Panc1 (cell line): ENCODE data around the gene C6orf118. TPM values are rescaled to one million over a fixed set of nuclear protein-coding genes. Genes with fewer than 3 reads are reported as not detected.

Experiments
- ATAC-seq: fragments of 200-7000 bp; cut with Tn5 transposase; 2 replicates; pipeline ENCODE4 v1.9.1; 2020; ENCODE audit warnings: mild to moderate bottlenecking, moderate library complexity
- BruUV-seq: library from RNA; stranded (reverse); fragments of 400-500 nt; replicated peaks from 2 replicates; lab custom pipeline; 2021; lab: Mats Ljungman, UMichigan
- CTCF ChIA-PET: fragments of 300-600 bp; sonication (Branson Sonifier 250); formaldehyde crosslinking; loops from one replicate; lab custom pipeline; 2022; ENCODE audit warnings: antibody characterized with exemption; lab: Charles Lee
- POLR2A ChIA-PET: fragments of 300-600 bp; sonication (Branson Sonifier 250); formaldehyde crosslinking; loops from one replicate; lab custom pipeline; 2022; ENCODE audit warnings: antibody characterized with exemption; lab: Charles Lee
- DNase-seq: peaks from one replicate; pipeline ENCODE4 v3.0.0-alpha.2; 2010; ENCODE audit warnings: low read depth, low spot score
- H3K27ac ChIP-seq: 2 replicates; pipeline ENCODE4 v1.5.1; 2011; ENCODE audit warnings: mild to moderate bottlenecking, low read length, inconsistent platforms
- H3K27me3 ChIP-seq: fragments of 200-500 bp; sonication (Bioruptor generic); 2 replicates; pipeline ENCODE4 v1.6.0; 2014; ENCODE audit warnings: low read length, inconsistent platforms; ENCODE audit not compliant: control insufficient read depth, insufficient read depth
- H3K36me3 ChIP-seq: fragments of 200-500 bp; sonication (Bioruptor generic); 2 replicates; pipeline ENCODE4 v1.5.1; 2014; ENCODE audit warnings: inconsistent platforms, mild to moderate bottlenecking, low read length, moderate library complexity; ENCODE audit not compliant: control insufficient read depth, insufficient read depth
- H3K4me1 ChIP-seq: 2 replicates; pipeline ENCODE4 v1.5.1; 2011; ENCODE audit warnings: inconsistent platforms, mild to moderate bottlenecking, low read length, moderate library complexity; ENCODE audit not compliant: control insufficient read depth, insufficient read depth
- H3K4me3 ChIP-seq, 2 experiments: 2 replicates each; pipeline ENCODE4 v1.5.1; 2011 to 2012; ENCODE audit warnings: low read depth in 2 of 2, low read length in 2 of 2, mild to moderate bottlenecking in 2 of 2, inconsistent platforms in 1 of 2, moderate library complexity in 1 of 2
- H3K9me3 ChIP-seq: fragments of 200-500 bp; sonication (Bioruptor generic); 2 replicates; pipeline ENCODE4 v1.5.1; 2014; ENCODE audit warnings: low read depth, mild to moderate bottlenecking, inconsistent platforms, low read length, moderate library complexity; ENCODE audit not compliant: control insufficient read depth, insufficient read depth
- POLR2AphosphoS5 ChIP-seq: IDR thresholded peaks from 2 replicates; pipeline ENCODE4 v1.6.1; 2012; ENCODE audit warnings: mild to moderate bottlenecking, low read depth, low read length, moderate library complexity
- SIN3A ChIP-seq: IDR thresholded peaks from 2 replicates; pipeline ENCODE4 v1.6.1; 2012; ENCODE audit warnings: low read depth, mild to moderate bottlenecking, low read length, moderate library complexity, borderline replicate concordance; ENCODE audit not compliant: insufficient read depth
- TCF7L2 ChIP-seq: IDR thresholded peaks from 2 replicates; pipeline ENCODE4 v1.6.1; 2011; ENCODE audit warnings: mild to moderate bottlenecking, low read depth, low read length, inconsistent platforms
- in situ Hi-C: cut with HindIII; loops from 2 replicates; pipeline ENCODE4 v1.10.0; 2016; ENCODE audit warnings: low sequenced_read_pairs, low pct_unique_long_range_greater_than_20kb
- intact Hi-C: fragments of 100-400 bp; cut with micrococcal nuclease; formaldehyde crosslinking; loops from one replicate; pipeline ENCODE4 v1.10.0; 2022; ENCODE audit not compliant: unreplicated experiment
- total RNA-seq: library from RNA; stranded (reverse); gene quantifications from one replicate; pipeline ENCODE4 v1.2.1, GENCODE V29; 2021; ENCODE audit not compliant: unreplicated experiment
- TF ChIP-seq, protein P1 (sequence below), 2 experiments: IDR thresholded peaks; 2 replicates each; pipeline ENCODE4 v1.6.1; 2011 to 2012; ENCODE audit warnings: low read depth in 2 of 2, control low read depth in 1 of 2, low read length in 1 of 2, mild to moderate bottlenecking in 1 of 2, moderate library complexity in 1 of 2; ENCODE audit not compliant: insufficient read depth in 1 of 2
- TF ChIP-seq, protein P2 (sequence below): fragments of 450-650 bp; IDR thresholded peaks from 2 replicates; pipeline ENCODE4 v1.5.1; 2017; ENCODE audit warnings: mild to moderate bottlenecking

Gene C6orf118
- total RNA-seq, 1 experiment from 2014 or later = not detected

DNA sequence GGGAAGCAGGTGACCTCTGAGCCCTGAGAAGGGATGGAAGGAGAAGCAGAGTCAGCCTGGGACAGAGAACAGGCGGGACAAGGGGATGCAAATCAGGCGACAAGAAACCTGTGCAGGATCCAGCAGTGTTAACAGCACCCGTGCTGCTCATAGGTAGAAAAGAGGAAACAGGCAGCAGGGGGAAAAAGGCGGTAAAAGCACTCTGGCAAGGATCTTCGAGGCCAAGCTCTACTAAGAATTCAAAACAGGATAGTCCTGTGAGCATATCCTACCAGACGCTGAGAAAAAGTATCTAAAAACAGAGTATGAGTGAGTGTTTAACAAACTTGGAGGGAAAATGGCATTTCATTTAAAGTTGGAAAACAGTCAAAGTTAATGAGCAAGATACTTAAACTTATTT, 16.7 kb downstream of the C6orf118 start:
- ATAC-seq (no peak), DNase-seq (no peak)
- Histone ChIP-seq H3K4me1 (no peaks in the 10 kb centered on the region), H3K36me3 (no peaks in the 10 kb centered on the region), H3K4me3 (no peak overlapping the region), H3K27me3 (no peaks in the 10 kb centered on the region; the same call in 1 of the 2 replicates), H3K27ac (no peak overlapping the region), H3K9me3 (no peaks in the 10 kb centered on the region)
- no TSS peak for BruUV-seq
- TF ChIP-seq, protein P1, sequence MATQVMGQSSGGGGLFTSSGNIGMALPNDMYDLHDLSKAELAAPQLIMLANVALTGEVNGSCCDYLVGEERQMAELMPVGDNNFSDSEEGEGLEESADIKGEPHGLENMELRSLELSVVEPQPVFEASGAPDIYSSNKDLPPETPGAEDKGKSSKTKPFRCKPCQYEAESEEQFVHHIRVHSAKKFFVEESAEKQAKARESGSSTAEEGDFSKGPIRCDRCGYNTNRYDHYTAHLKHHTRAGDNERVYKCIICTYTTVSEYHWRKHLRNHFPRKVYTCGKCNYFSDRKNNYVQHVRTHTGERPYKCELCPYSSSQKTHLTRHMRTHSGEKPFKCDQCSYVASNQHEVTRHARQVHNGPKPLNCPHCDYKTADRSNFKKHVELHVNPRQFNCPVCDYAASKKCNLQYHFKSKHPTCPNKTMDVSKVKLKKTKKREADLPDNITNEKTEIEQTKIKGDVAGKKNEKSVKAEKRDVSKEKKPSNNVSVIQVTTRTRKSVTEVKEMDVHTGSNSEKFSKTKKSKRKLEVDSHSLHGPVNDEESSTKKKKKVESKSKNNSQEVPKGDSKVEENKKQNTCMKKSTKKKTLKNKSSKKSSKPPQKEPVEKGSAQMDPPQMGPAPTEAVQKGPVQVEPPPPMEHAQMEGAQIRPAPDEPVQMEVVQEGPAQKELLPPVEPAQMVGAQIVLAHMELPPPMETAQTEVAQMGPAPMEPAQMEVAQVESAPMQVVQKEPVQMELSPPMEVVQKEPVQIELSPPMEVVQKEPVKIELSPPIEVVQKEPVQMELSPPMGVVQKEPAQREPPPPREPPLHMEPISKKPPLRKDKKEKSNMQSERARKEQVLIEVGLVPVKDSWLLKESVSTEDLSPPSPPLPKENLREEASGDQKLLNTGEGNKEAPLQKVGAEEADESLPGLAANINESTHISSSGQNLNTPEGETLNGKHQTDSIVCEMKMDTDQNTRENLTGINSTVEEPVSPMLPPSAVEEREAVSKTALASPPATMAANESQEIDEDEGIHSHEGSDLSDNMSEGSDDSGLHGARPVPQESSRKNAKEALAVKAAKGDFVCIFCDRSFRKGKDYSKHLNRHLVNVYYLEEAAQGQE (IDR thresholded peaks at IDR 0.05; ENCODE audit: insufficient read depth in 1 of 2, low read depth in 2 of 2, low read length in 1 of 2) = no peak
- CTCF ChIA-PET = no interaction called here
- intact Hi-C loops = no loop called here
- in situ Hi-C loops = no loop called here
- POLR2A ChIA-PET = no interaction called here

- no TSS peak for BruUV-seq
- Histone ChIP-seq H3K4me1 (no peaks in the 10 kb centered on the region), H3K9me3 (no peaks in the 10 kb centered on the region), H3K27ac (no peak overlapping the region), H3K36me3 (no peaks in the 10 kb centered on the region), H3K4me3 (no peak overlapping the region), H3K27me3 (peaks cover 2% of the 10 kb centered on the region; the same call in 1 of the 2 replicates)
- TF ChIP-seq, protein P1 (IDR thresholded peaks at IDR 0.05; ENCODE audit: insufficient read depth in 1 of 2, low read depth in 2 of 2, low read length in 1 of 2) = no peak
- no peak for TF ChIP-seq TCF7L2
- in situ Hi-C loops = no loop called here
- POLR2A ChIA-PET = no interaction called here
- intact Hi-C loops = no loop called here
- CTCF ChIA-PET = no interaction called here
- DNase-seq = no peak
- no peak for ATAC-seq
These were observed 34.8 kb downstream of the C6orf118 start for GRCh38 chr6:165274611-165275010.

- DNase-seq (no peak), ATAC-seq (no peak)
- H3K36me3 ChIP-seq = no peaks in the 10 kb centered on the region
- CTCF ChIA-PET = no interaction called here
- H3K9me3 ChIP-seq = no peaks in the 10 kb centered on the region
- H3K27me3 ChIP-seq = peaks cover 2% of the 10 kb centered on the region; the same call in 1 of the 2 replicates
- POLR2A ChIA-PET = no interaction called here
- no TSS peak for BruUV-seq
- no peak overlapping the region for H3K4me3 ChIP-seq
- in situ Hi-C loops = no loop called here
- H3K4me1 ChIP-seq = no peaks in the 10 kb centered on the region
- intact Hi-C loops = no loop called here
- H3K27ac ChIP-seq = no peak overlapping the region
- no peak for TF ChIP-seq POLR2AphosphoS5
- TF ChIP-seq TCF7L2 = no peak
- TF ChIP-seq, protein P1 (IDR thresholded peaks at IDR 0.05; ENCODE audit: insufficient read depth in 1 of 2, low read depth in 2 of 2, low read length in 1 of 2) = no peak
- TF ChIP-seq, protein P2, sequence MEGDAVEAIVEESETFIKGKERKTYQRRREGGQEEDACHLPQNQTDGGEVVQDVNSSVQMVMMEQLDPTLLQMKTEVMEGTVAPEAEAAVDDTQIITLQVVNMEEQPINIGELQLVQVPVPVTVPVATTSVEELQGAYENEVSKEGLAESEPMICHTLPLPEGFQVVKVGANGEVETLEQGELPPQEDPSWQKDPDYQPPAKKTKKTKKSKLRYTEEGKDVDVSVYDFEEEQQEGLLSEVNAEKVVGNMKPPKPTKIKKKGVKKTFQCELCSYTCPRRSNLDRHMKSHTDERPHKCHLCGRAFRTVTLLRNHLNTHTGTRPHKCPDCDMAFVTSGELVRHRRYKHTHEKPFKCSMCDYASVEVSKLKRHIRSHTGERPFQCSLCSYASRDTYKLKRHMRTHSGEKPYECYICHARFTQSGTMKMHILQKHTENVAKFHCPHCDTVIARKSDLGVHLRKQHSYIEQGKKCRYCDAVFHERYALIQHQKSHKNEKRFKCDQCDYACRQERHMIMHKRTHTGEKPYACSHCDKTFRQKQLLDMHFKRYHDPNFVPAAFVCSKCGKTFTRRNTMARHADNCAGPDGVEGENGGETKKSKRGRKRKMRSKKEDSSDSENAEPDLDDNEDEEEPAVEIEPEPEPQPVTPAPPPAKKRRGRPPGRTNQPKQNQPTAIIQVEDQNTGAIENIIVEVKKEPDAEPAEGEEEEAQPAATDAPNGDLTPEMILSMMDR = no peak
- TF ChIP-seq SIN3A = no peak
These were observed 36.8 kb downstream of the C6orf118 start for GRCh38 chr6:165272585-165272984.
